ENCODE measurements around the gene S100A14. TPM values are rescaled to one million over a fixed set of nuclear protein-coding genes. Genes with fewer than 3 reads are reported as not detected.

Gene S100A14
- total RNA-seq, 1 experiment from 2014 or later: 0.57 TPM

- no TSS peak for BruUV-seq (replicated peaks)
- ATAC-seq (no peak), DNase-seq (ENCODE audit: low read depth, low spot score) (no peak)
- no peaks in the 10 kb centered on the region for H3K9me3 ChIP-seq (ENCODE audit: control insufficient read depth, insufficient read depth, low read depth, low read length)
- H3K4me1 ChIP-seq (ENCODE audit: control insufficient read depth, insufficient read depth, low read length): peaks cover 29% of the 10 kb centered on the region
- no peak overlapping the region for H3K4me3 ChIP-seq (ENCODE audit: low read depth in 2 of 2, low read length in 2 of 2)
- ChIA-PET POLR2A (interaction anchor here (0.5 to 0.7 kb wide), 2 partner anchors 54 to 350 kb away, joined by 5 to 6 read pairs; no protein-coding TSS in a partner anchor), CTCF (no interaction called here)
- in situ Hi-C loops (cut with HindIII; ENCODE audit: low pct_unique_long_range_greater_than_20kb, low sequenced_read_pairs): loop anchor here (25.0 kb wide), 1 partner anchor 244 kb away; the partner anchor contains the start of gene S100A9
- no peak for TF ChIP-seq SIN3A (IDR thresholded peaks at IDR 0.05; ENCODE audit: borderline replicate concordance, insufficient read depth, low read depth, low read length)
- no peak overlapping the region for H3K27ac ChIP-seq (ENCODE audit: low read length)
- no peaks in the 10 kb centered on the region for H3K27me3 ChIP-seq (ENCODE audit: control insufficient read depth, insufficient read depth, low read length)
- intact Hi-C loops (cut with micrococcal nuclease; ENCODE audit: unreplicated experiment): no loop called here
- H3K36me3 ChIP-seq (ENCODE audit: control insufficient read depth, insufficient read depth, low read length): no peaks in the 10 kb centered on the region
Observed at GRCh38 chr1:153606194-153606593, 9.9 kb downstream of the S100A14 start.

- no peak for TF ChIP-seq CTCF (IDR thresholded peaks at IDR 0.05)
- TF ChIP-seq REST (IDR thresholded peaks at IDR 0.05; ENCODE audit: insufficient read depth in 1 of 2, low read depth in 2 of 2, low read length in 1 of 2): no peak
- no peak for TF ChIP-seq POLR2AphosphoS5 (IDR thresholded peaks at IDR 0.05; ENCODE audit: low read depth, low read length)
- no peak for TF ChIP-seq TCF7L2 (IDR thresholded peaks at IDR 0.05; ENCODE audit: low read depth, low read length)
- TF ChIP-seq SIN3A (IDR thresholded peaks at IDR 0.05; ENCODE audit: borderline replicate concordance, insufficient read depth, low read depth, low read length): no peak
- Histone ChIP-seq H3K27me3 (ENCODE audit: control insufficient read depth, insufficient read depth, low read length) (no peaks in the 10 kb centered on the region), H3K36me3 (ENCODE audit: control insufficient read depth, insufficient read depth, low read length) (no peaks in the 10 kb centered on the region), H3K9me3 (ENCODE audit: control insufficient read depth, insufficient read depth, low read depth, low read length) (no peaks in the 10 kb centered on the region), H3K27ac (ENCODE audit: low read length) (no peak overlapping the region), H3K4me3 (ENCODE audit: low read depth in 2 of 2, low read length in 2 of 2) (no peak overlapping the region), H3K4me1 (ENCODE audit: control insufficient read depth, insufficient read depth, low read length) (no peaks in the 10 kb centered on the region)
- in situ Hi-C loops (cut with HindIII; ENCODE audit: low pct_unique_long_range_greater_than_20kb, low sequenced_read_pairs) (loop anchor here (25.0 kb wide), 1 partner anchor 240 kb away; the partner anchor contains the start of gene S100A9), intact Hi-C loops (cut with micrococcal nuclease; ENCODE audit: unreplicated experiment) (no loop called here)
- no peak for ATAC-seq
- no peak for DNase-seq (ENCODE audit: low read depth, low spot score)
- CTCF ChIA-PET: interaction anchor here (1.0 kb wide), 1 partner anchor 69 kb away, joined by 4 read pairs; no protein-coding TSS in a partner anchor
- POLR2A ChIA-PET: interaction anchor here (0.6 kb wide), 1 partner anchor 10 kb away, joined by 14 read pairs; the partner anchor contains the start of gene S100A16
- BruUV-seq (replicated peaks): no TSS peak
Observed at GRCh38 chr1:153602749-153603148, 13.4 kb downstream of the S100A14 start.

- no peak for DNase-seq (ENCODE audit: low read depth, low spot score)
- Histone ChIP-seq H3K27ac (ENCODE audit: low read length) (no peak overlapping the region), H3K4me3 (ENCODE audit: low read depth in 2 of 2, low read length in 2 of 2) (no peak overlapping the region), H3K36me3 (ENCODE audit: control insufficient read depth, insufficient read depth, low read length) (no peaks in the 10 kb centered on the region), H3K4me1 (ENCODE audit: control insufficient read depth, insufficient read depth, low read length) (no peaks in the 10 kb centered on the region), H3K27me3 (ENCODE audit: control insufficient read depth, insufficient read depth, low read length) (no peaks in the 10 kb centered on the region), H3K9me3 (ENCODE audit: control insufficient read depth, insufficient read depth, low read depth, low read length) (no peaks in the 10 kb centered on the region)
- CTCF ChIA-PET: no interaction called here
- TF ChIP-seq TCF7L2 (IDR thresholded peaks at IDR 0.05; ENCODE audit: low read depth, low read length): no peak
- TF ChIP-seq CTCF (IDR thresholded peaks at IDR 0.05): no peak
- no peak for TF ChIP-seq POLR2AphosphoS5 (IDR thresholded peaks at IDR 0.05; ENCODE audit: low read depth, low read length)
- TF ChIP-seq SIN3A (IDR thresholded peaks at IDR 0.05; ENCODE audit: borderline replicate concordance, insufficient read depth, low read depth, low read length): no peak
- no peak for TF ChIP-seq REST (IDR thresholded peaks at IDR 0.05; ENCODE audit: insufficient read depth in 1 of 2, low read depth in 2 of 2, low read length in 1 of 2)
- in situ Hi-C loops (cut with HindIII; ENCODE audit: low pct_unique_long_range_greater_than_20kb, low sequenced_read_pairs) (loop anchor here (25.0 kb wide), 1 partner anchor 238 kb away; the partner anchor contains the start of gene S100A9), intact Hi-C loops (cut with micrococcal nuclease; ENCODE audit: unreplicated experiment) (no loop called here)
- no TSS peak for BruUV-seq (replicated peaks)
- POLR2A ChIA-PET: no interaction called here
- no peak for ATAC-seq
Observed at GRCh38 chr1:153599847-153600246, 16.3 kb downstream of the S100A14 start.

All from Panc1 (cell line).